LNCaP clone FGC (cell line): ENCODE measurements around the gene IL33.

Experiments used
- DNase-seq: peaks from one replicate; pipeline ENCODE4 v3.0.0-alpha.2; 2011; ENCODE audit warnings: low read depth
- H3K4me3 ChIP-seq: 2 replicates; pipeline ENCODE4 v1.5.1; 2011; ENCODE audit warnings: mild to moderate bottlenecking, low read depth, low read length, control low read depth
- TF ChIP-seq, protein P1 (sequence below): IDR thresholded peaks from 2 replicates; pipeline ENCODE4 v1.5.1; 2012; ENCODE audit warnings: mild to moderate bottlenecking; ENCODE audit not compliant: control insufficient read depth, insufficient read depth; ENCODE audit errors: extremely low read depth

Gene IL33

DNA sequence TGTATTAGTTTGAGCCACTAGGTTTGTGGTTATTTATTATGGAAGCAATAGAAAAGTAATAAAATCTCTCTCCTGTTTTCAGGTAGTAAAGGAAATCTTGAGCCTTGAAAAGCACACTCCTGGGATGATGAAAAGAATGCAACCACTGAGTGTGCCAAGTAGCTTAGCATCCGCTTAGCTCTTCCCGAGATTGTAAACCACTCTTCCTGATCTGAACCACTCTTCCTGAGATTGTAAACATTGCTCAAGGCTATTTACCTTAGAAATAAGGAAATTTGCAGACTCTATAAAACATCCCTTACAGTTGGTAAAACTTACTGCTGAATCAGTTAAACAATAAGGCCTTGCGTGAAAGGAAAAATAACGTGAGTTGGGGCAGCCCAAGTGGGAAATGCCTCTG is 17.4 kb upstream of the IL33 start:
- peak; percentile 83 for DNase-seq
- H3K4me3 ChIP-seq = no peak overlapping the region
- TF ChIP-seq, protein P1, sequence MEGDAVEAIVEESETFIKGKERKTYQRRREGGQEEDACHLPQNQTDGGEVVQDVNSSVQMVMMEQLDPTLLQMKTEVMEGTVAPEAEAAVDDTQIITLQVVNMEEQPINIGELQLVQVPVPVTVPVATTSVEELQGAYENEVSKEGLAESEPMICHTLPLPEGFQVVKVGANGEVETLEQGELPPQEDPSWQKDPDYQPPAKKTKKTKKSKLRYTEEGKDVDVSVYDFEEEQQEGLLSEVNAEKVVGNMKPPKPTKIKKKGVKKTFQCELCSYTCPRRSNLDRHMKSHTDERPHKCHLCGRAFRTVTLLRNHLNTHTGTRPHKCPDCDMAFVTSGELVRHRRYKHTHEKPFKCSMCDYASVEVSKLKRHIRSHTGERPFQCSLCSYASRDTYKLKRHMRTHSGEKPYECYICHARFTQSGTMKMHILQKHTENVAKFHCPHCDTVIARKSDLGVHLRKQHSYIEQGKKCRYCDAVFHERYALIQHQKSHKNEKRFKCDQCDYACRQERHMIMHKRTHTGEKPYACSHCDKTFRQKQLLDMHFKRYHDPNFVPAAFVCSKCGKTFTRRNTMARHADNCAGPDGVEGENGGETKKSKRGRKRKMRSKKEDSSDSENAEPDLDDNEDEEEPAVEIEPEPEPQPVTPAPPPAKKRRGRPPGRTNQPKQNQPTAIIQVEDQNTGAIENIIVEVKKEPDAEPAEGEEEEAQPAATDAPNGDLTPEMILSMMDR = no peak

DNA sequence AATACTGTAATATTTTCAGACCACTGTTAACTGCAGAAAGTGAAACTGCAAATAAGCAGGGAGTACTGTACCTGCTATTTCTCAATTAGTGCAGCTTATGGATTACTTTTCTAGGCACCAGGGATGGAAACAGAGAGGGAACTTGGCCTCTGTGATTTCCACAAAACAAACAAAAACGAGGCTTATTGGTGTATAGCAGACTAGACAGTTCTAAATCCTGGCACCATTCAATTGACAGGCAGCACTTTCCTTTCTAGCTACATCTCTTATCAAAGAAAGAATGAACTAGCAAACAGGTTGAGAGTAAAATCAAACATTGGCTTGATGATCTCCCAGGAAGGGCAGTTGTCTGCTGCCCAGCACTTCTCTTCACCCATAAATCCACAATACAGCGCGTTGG is 16.0 kb upstream of the IL33 start:
- DNase-seq = no peak

DNA sequence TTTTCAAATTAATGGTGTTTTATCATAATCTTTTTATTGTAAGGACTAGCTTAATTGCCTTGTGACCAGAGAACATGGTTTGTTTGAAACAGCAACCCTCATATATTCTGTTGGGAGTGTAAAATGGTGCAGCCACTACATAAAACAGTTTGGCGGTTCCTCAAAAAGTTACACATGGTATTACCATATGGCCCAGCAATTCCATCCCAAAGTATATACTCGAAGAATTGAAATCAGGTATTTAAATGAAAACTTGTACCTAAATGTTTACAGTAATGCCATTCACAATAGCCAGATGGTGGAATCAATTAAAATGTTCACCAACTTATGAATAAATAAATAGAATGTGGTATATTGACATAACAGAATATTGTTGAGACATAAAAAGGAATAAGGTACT is 14.8 kb upstream of the IL33 start:
- no peak overlapping the region for H3K4me3 ChIP-seq
- TF ChIP-seq, protein P1 = no peak
- no peak for DNase-seq

More for the DNA sequence above, 16.0 kb upstream of the IL33 start:
- TF ChIP-seq, protein P1 = no peak
- no peak overlapping the region for H3K4me3 ChIP-seq

GRCh38 chr9:6209966-6210365 is 5.6 kb upstream of the IL33 start:
- no peak overlapping the region for H3K4me3 ChIP-seq

GRCh38 chr9:6212722-6213375 is 2.8 kb upstream of the IL33 start:
- TF ChIP-seq, protein P1 = no peak
- no peak overlapping the region for H3K4me3 ChIP-seq
- no peak for DNase-seq

More at GRCh38 chr9:6209966-6210365, 5.6 kb upstream of the IL33 start:
- TF ChIP-seq, protein P1 = no peak
- no peak for DNase-seq

GRCh38 chr9:6214434-6214833 is 1.2 kb upstream of the IL33 start:
- TF ChIP-seq, protein P1 = no peak
- DNase-seq = no peak
- no peak overlapping the region for H3K4me3 ChIP-seq

DNA sequence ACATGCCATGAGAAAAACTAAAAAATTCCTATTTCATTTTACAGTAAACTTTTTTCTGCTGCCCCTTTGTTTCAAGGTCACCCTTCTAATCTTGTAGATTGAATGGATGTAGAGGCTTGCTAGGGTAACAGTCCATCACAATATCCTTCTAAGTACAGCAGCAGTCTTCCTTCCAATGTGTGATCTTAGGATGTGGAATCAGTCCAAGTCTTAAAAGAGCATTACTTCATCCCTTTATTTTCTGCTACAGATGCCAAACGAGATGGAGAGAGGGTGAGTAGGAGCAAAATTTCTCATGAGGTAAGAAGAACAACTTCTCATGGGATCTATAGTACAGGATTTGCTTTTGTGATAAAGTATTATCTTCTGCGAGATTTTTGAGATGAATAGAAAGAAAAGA is 704 bp upstream of the IL33 start:
- DNase-seq = no peak
- TF ChIP-seq, protein P1 = no peak

More for the DNA sequence above, 704 bp upstream of the IL33 start:
- no peak overlapping the region for H3K4me3 ChIP-seq
